GM19467 (cell line): ENCODE data around the gene XYLT1.

Experiments used
- ATAC-seq: cut with Tn5 transposase; IDR thresholded peaks from one replicate; pipeline ENCODE4 v1.9.1; 2021; ENCODE audit warnings: mild to moderate bottlenecking, moderate library complexity; ENCODE audit not compliant: unreplicated experiment

The XYLT1 gene

DNA sequence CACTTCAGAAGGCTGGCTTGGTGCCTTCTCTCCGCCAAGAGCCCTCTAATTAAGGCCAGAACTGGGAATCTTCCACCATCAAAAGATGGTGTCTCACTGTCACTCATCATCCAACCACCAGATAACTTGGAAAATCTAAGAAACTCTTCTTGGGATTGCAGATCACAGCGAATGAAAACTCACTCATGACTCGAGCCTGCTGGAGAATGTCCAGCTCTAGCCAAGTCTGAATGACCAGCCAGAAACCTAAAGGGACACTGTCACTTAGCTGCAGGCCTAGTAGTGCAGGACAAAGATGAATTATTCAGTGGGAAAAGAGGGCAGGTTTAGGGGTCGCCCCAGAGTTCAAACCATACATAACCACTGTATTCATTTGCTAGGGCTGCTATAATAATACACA, 107.8 kb downstream of the XYLT1 start:
- no peak for ATAC-seq

GRCh38 chr16:17362183-17362582, 108.6 kb downstream of the XYLT1 start:
- no peak for ATAC-seq

GRCh38 chr16:17360693-17361122, 110.1 kb downstream of the XYLT1 start:
- no peak for ATAC-seq

DNA sequence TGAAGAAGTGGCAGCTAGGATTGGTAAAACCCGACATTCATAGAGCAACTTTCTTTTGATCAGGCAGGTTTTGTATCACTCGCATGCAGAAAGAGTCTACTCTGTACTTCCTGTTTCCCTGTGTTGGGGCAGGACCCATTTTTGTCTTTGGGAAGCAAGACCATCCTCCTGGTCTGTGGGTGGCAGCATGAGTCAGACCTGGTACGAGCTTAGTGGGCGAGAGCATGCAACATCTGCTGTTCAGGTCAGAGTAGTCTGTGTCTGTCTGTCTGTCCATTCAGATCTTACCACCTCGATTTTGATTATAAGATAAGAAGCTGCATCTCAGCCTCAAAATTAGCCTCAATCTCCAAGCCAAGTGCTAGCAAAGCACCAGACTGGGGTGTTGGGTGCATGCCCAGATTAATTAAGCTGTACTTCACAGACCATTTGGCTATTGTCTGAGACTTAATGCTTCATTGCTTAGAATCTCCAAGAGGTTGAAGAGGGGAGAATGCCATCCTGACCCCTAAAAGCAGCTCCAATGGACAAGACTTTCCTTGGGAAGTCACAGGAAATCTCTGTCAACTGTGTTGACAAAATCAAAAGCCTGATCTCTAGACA, 110.9 kb downstream of the XYLT1 start:
- ATAC-seq = no peak

DNA sequence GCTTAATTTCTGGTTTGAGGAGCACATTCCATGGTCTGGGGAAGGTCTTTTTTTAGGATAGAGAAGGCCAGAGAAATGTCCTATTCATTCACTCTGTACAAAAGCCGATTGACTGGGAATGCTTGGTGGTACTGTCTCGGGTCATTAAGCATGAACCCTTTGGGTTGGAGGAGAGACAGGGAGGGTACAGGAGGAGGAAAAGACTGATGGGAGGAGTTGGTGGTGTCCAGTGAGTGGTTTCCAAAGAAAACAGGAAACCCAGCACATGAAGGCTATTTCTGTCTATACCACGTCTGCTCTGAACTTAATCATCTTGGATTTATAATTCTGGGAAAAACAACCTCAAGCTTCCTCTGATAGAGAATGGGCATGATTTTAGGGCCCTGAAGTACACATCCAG, 111.9 kb downstream of the XYLT1 start:
- ATAC-seq = no peak

DNA sequence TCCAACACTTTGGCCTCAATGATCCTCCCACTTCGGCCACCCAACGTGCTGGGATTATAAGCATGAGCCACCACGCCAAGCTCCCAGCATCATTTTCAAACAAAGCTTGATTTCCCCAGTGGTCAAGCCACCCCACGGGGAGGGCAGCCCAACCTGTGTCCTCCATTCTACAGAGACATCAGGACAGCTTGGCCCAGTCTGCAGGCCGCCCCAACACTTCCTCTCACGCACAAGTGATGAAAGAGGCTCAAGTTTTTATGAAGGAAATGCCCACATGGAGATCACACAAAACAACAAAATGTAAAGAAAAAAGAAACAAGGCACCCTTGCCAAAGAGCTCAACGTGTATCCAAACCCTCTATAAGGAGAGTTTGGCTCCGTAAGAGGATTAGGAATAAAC, 112.4 kb downstream of the XYLT1 start:
- ATAC-seq = no peak

DNA sequence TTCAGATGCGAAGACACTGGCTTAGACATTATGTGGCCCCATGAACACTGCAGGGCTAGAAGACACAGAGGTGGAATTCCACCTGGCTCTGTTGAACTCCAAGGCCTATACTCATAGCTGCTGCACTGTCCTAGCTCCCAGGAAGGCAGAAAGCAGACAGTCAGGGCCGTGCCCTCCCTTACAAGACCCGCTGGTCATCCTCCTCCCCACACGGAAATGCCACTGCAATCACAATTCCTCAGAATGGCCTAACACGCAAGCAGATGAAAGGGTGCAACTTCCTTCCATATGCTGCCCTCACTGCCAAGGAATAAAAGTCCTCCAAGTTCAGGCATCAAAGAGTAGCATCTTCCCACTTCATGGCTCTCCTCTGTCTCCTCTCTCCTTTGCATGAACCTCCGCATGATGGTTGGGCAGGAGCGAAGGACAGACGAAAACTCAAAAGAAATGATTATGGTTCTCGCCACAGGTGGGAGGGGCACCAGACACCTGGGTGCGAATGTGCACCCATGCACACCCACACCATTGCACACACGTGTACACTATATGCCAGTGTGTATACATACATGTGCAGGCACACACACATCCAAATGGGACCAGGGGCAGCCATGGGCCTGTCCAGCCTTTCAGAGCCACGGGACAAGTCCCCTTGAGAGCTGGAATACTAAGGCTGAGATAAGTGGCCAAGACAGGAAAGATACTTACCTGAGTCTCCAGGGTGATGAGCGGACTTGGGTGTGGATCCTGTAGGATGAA, 113.3 kb downstream of the XYLT1 start:
- ATAC-seq = no peak

- ATAC-seq = no peak
Measured at GRCh38 chr16:17356243-17356933, 114.4 kb downstream of the XYLT1 start.

- ATAC-seq = no peak
Measured at GRCh38 chr16:17354685-17355084, 116.1 kb downstream of the XYLT1 start.

DNA sequence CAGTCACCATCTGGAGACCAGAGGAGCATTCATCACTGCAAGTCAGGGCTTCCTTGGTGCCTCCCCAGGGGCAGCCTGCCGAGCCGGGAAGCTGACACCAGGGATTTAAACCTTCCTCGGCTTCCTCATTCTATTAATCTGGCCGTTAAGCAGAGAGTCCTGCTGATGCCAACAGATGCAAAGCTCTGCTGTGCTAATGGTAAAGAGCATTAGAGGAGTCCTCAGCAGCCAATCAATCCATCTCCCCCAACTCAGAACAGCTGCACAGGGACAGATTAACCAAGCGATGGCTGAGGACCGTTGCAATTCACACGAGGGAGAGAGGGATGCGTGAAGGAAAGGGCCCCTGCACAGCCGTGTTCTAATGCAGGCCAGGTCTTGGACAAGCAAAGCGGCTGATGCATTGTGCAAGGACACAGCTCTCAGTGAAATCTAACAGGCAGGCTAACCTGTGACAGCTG, 116.6 kb downstream of the XYLT1 start:
- no peak for ATAC-seq

DNA sequence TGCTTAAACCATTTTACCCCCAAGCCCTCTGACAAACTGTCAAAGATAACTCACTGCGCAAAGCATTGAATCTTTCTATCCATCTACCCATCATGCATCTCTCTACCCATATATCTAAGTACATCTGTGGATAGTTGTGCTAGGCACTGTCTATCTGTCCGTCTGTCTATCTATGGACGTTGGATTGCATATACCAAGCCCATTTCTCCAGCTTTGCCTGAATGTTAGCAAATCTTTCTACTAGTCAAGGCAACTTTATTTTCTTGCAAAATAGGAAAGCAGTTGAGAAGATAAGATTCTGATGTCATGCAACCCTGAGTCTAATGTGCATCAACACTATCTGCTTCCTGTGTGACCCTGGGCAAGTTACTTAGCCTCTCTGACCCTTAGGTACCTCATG, 117.2 kb downstream of the XYLT1 start:
- no peak for ATAC-seq

- no peak for ATAC-seq
Measured at GRCh38 chr16:17351441-17352035, 119.2 kb downstream of the XYLT1 start.

DNA sequence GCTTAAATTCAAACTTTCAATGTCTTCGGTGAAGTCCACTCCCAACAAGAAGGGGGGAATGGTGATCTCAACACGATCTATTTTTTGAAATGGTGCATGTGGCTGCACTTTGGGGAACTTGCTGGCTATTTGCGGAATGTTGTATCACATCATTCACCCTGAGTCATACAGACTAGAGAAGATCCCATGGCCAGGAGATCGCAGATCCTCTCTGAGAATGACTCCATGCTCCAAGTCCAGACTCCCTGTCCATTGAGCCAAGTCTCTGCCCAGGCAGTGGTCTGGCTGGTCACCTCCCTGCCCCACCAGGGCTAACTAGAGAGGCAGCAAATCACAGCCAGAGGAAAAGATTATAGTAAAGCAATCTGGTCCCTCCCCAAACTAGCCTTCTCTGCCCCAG, 120.6 kb downstream of the XYLT1 start:
- ATAC-seq = no peak

DNA sequence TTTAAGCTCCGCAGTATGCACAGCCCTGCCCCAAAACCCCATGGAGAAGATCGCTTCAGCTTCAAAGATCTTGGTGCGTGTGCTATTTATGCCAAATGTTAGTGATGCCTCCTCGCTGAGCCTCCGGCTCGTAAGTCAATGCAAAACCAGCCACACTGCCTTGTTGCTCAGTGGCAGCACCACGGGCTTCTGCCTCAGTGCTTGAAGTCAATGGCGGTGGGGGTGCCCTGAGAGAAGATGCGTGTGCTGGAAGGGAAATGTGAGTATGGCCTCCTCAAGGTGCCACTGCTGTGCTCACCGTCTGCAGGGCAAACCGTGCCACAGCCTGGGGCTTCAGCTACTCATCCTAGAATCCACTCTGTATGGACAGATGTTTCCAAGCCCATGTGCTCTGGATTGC, 121.9 kb downstream of the XYLT1 start:
- no peak for ATAC-seq

GRCh38 chr16:17348042-17348783, 122.5 kb downstream of the XYLT1 start:
- no peak for ATAC-seq

DNA sequence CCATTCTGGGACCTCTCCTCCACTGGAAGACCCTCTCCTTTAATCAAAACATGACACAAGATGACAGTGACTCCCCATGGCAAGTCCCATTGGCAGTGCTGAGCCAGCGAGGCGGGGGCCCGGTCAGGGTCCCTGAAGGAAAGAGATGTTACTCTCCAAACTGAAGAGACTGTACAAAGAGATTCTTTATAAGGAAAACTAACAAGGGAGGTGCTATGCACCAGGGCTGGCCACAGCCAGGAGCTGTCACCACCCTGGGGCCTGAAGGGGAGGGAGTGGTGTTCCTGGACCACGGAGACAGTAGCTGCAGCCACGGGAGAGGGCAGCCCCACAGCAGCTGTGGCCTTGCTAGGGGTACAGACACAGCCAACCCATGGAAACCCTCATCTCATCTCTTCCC, 123.1 kb downstream of the XYLT1 start:
- ATAC-seq = no peak

DNA sequence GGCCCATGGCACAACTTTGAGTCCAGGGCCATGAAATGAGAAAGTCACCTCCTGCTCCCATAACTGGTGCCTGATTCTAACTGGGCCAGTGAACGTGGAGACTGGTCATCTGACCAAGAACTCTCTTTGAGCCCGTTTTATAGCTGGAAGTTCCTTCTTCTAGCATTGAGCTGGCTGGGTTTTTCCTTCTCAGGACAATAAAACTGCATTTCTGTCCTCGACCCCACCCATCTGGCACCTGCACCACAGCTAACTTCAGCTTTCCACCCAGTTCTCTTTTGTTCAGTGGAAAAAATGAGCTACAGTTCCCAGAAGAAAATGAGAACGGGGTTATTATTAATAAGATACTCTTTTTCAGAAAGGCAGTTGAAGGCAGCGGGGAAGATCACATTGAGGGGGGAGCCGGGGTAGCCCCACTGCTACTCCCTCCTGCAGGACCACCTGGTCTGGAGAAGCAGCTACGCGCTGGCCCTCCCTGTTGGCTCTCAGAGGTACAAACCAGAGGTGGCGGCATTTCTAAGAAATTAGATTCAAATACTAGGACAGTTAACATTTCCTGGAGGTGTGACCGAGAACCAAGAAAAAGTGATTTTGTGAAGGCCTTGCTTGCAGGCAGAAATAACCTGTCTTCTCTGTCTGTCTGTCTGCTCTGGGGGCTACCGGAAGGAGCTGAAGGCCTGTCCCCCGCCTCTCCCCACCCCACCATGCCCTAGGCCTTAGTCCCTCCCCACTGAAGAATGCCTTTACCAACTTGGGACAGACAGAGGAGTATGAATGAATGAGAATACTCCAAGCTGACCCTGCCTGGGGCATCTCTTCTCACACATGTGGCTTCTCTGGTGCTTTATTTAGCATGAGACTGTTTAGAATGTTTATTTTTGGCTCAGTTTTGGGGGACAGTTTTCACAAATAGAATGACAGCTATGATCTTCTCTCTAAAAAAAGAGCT, 123.9 kb downstream of the XYLT1 start:
- no peak for ATAC-seq

DNA sequence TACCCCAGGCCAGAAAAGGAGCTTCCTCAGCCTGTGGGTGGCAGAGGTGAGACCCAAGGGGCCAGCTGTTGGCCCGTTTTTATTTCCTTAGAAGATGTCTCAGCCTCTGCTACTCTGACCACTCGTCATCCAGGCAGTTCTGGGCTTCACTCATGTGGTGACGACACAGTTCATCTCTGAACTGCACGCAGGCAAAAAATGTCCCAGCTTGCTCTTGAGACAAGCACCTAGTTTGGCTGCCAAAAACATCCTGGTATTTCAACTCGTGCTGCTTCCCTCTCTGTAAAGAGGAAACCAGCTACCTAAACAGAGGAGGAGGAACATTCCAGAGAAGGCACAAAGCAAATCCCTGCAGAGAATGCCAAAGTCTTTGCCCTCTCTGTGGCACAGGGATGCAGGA, 125.7 kb downstream of the XYLT1 start:
- ATAC-seq = no peak

DNA sequence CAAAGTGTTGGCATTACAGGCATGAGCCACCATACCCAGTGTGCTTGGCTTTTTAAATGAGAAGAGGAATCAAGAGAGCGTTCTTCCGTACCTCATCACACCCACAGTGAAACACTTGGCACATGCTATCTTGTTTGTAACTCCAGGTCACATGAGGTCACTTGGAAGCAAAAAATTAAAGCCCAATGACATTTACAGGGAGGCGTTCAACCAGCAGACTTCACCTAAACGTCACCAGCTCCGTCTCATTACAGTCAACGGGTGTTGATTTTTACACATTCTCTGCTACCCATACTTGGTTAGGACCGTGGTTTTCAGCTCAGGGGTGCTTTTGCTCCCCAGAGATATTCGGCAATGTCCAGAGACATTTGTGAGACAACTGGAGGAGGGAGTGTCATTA, 127.0 kb downstream of the XYLT1 start:
- no peak for ATAC-seq

DNA sequence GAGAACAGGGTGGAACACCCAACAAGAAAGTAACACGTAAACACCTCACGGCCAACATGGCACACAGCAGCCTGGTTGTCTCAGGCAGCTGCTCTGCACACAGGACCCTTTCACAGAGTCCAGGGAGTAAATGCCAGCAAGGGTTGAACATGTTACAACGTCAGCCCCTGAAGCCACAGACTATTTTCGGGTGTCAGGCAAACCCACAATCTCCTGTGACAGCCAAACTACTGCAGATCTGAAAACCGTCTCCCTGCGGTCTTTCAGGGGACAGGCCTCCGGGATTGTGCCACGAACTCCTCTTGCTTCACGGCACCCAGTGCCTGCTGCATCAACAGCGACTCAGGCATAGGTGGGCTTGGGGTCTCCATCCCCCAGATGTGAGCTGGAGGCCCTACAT, 127.7 kb downstream of the XYLT1 start:
- ATAC-seq = no peak
